ENCODE measurements around the gene IFT80.

The IFT80 gene

DNA sequence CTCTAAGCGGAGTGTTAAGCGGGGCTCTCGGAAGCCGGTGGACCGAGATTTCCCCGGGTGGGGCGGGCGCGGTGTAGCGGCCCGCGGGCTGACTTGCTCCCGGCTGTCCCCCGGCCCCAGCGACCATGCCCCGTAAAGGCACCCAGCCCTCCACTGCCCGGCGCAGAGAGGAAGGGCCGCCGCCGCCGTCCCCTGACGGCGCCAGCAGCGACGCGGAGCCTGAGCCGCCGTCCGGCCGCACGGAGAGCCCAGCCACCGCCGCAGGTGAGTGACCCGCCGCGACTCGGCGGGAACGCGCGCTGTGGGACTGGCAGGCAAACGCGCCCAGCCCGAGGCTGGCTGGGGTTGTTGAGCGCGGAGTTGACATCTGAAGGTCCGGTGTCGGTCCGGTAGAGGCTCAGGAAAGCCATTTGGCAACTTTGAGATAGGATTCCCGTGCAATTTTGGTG lies 1.7 kb upstream of the IFT80 start:
- DNase-seq (ENCODE audit: low spot score): no peak

DNA sequence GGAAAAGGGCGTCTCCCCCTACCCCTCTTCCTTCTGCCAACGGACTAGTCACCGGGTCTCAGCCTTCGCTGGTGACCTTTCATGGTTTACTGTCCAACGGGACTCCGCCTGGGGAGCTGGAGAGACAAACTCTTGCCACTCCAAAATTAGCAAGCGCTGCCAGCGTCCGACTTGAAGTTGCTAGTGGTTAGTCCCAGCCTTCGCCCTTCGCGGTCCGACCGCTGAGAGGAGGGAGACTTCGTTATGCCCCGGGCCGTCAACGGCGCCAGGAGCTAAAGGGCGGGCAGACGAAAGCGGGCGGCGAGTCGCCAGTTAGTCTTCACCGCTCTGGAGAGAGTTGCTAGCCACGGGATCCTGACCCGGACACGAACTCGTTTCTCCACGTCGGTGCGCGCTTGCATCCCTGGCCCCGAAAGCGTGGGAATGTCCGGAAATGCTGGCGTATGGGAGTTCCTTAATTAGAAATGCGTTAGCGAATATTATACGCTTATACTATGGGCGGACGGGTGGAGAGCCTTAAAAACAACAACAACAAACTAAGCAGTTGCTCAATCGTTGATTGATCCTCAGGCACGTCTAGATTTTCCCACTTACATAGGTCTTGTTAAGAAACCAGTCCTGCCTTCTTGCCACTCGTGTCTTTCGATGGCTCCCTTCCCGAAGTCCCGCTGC lies 1.1 kb upstream of the IFT80 start:
- DNase-seq (ENCODE audit: low spot score): peak; percentile 76

DNA sequence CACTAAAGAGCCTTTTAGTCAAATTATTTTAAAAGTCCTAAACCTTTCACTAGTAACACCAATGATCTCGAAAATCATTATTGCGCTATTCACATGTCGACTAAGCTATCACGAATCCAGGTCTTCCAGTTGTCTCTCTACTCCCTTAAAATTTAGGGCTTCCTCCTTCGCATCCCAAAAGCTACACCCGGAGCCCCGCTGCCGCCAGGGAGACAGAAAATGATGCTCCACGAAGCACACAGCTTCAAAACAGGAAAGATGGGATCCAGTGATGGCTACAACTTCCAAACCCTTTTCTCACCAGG lies 253 bp downstream of the IFT80 start:
- no peak for DNase-seq (ENCODE audit: low spot score)

DNA sequence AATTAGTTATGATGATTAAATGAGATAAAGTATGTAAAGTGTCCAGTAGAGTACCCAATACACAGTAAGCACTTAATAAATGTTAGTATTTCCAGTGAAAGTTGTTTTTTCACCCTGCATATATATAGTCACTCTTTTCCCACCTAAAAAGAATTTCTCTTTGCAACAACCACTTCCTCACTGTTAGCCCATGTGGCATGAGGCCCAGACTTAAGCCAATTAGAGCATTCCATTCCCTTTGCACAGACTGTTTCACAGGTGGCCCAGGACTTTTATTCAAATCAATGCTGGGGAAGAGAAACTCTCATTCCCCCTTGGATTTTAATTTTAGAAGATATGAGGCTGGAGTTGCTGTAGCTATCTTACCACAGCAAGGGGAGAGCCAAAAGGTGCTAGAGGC lies 3.7 kb downstream of the IFT80 start:
- DNase-seq (ENCODE audit: low spot score): no peak

DNA sequence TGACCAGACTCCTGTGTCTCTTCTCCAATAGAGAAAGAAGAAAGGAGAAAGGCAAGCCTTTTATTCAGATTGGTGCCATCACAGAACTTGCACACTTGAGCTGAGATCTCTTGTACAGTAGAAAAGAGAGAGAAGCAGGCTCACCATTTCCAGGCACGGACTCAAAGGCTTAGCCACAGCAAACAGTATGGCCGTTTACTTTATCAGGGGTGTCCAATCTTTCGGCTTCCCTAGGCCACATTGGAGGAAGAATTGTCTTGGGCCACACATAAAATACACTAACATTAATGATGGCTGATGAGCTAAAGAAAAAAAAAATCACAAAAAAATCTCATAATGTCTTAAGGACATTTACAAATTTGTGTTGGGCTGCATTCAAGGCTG lies 5.0 kb downstream of the IFT80 start:
- DNase-seq (ENCODE audit: low spot score): no peak

DNA sequence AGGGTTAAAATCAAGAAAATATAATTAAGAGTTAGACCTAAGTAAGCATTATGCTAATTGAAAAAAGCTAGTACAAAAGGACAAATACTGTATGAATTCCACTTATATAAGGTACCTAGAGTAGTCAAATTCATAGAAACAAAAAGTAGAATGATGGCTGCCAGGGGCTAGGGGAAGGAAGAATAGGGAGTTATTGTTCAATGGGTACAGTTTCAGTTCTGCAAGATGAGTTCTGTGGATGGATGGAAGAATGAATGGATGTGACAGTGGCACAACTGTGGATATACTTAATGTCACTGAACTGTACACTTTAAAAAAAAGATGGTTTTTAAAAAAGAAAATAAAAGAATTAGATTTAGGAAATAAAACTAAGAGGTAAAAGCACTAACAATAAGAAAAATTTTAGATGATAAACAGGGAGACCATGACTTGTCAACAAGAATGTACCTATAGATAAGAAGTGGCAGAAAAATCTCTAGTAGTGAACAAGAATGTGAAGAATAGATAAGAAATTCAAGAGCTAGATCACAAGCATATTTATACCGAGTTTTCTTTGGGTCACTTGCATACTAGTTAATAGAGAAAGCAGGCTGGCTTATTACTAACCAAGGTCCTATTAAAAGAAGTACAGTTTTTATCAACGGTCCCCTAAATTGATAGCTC lies 5.5 kb downstream of the IFT80 start:
- no peak for DNase-seq (ENCODE audit: low spot score)

DNA sequence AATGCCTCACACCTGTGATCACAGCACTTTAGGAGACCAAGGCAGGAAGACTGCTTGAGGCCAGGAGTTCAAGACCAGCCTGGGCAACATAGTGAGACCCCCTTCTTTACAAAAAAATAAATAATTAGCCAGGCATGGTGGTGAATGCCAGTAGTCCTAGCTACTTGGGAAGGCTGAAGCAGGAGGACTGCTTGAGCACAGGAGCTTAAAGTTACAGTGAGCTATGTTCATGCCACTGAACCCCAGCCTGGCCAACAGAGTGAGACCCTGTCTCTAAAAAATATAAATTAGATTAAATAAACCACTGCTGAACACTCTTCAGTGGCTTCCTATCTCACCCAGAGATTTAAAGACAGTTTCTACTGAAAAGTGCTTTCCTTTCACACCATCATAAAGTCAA lies 6.2 kb downstream of the IFT80 start:
- DNase-seq (ENCODE audit: low spot score): no peak

DNA sequence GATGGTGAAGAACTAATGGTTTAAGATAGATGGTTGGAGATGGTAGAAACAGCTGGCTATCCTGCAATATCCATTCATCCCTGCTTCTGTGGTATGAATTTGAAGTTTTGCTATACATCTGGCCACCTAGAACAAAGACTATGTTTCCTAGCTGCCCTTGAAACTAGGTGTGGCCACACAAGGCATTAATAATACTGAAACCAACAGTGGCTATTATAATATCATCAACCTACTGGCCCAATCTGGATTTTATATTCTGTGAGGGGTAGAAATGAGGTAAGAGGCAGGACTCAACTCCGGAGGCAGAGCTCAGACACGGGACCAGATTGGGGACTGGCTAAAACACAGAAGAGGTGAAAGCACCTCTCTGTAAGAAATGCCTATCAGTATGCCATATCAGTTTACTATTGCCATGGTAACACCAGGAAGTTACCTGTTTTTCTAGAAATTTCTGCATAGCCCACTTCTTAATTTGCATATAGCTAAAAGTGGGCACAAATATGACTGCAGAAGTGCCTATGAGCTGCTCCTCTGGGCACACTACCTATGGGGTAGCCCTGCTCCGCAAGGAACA lies 8.4 kb downstream of the IFT80 start:
- DNase-seq (ENCODE audit: low spot score): no peak

DNA sequence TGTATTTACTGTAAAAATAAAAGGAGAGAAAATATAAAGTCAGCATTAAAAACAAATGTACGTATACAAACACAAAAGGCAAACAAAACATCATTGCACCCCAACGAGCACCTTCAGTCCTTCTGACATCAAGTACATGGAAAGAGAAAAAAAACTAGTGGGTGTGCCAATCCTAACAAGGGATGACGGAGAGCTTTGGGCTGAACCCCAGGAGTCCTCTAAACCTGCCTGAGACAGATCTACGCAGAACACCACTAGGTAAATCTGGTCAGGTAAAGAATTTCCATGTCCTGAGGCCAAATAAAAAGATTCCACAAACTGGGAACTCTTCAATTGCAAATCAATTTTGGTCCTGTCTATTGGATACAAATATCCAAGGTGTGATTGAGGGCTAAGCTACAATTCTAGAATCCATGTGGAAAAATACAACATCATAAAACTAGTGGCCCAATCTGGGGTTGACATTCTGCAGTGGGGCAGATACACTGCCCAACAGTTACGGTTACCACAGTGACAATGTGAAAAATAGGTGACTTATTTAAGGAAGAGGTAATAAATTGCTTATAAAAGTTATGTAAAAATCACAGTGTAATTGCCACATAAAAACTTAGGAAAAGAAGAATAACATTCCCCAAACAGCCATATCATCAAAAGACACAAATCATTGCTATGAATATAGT lies 14.2 kb downstream of the IFT80 start:
- DNase-seq (ENCODE audit: low spot score): no peak

DNA sequence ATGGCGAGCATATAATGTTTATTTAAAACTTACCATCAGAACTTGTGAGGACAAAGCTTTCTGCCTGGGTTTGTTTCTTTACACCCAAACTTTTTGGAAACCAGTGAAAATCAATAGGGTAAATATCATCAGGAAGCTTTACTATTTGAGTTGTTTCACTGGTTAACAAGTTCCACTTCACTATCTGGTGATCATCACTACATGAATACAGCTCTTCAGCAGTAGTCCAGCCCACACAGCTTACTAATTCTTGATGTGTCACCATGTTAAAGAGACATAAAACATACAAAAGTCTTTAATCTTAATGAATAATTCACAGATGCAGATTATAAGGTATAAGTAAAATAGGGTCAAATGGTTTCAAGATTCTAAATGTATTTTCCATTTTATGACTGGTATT lies 17.6 kb downstream of the IFT80 start:
- DNase-seq (ENCODE audit: low spot score): no peak

DNA sequence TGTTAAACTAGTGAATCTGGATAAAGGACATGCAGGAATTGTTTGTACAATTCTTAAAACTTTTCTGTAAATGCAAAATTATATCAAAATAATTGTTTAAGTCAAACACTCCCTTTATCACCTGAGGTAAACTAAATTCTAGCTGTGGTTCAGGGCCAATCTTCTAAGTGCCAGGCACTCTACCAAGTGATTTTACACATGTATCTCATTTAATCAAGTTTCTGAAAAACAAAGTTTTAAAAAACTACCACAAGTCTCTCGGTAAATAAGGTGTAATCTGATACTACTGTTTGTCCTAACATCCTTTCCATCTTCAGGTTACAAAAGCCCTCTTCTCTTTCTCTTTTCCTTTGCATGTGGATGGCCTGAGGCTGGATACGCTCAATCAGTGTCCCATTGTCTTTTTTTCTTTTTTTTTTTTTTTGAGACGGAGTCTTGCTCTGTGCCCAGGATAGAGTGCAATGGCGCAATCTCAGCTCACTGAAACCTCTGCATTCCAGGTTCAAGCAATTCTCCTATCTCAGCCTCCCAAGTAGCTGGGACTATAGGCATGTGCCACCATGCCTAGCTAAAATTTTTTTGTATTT lies 19.3 kb downstream of the IFT80 start:
- DNase-seq (ENCODE audit: low spot score): no peak

DNA sequence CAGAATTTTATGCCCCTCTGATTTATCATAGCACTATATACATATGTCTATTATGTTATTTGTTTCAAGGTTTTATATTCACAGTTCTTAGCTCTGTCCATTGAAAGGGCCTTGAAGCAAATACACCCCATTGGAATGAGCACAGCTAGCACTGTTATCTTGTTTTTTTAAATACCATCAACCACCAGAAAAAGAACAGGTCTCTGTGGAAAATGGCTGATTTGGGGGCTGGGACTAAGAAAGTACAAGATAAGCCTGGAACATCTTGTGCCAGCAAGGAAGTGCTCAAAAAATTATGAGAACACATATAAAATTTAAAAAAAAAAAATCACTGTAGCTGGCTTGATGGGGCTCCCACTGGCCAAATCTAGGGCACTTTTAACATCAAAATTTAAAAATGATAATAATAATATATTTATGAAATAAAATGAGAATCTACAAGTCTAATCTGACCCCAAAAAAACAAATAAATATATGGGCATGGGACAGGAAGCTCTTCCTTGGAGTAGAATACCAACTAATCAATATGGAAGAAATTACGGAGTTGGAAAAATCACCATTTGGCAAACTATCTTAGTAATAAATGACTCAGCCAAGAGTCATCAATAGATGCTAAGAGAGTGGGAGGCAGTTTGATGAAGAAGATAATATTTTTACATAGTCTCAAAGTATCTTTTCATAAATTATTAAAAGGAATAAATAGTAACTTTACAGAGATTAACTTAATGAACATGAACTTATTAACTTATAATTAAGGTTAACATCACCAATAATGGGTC lies 20.5 kb downstream of the IFT80 start:
- DNase-seq (ENCODE audit: low spot score): no peak

DNA sequence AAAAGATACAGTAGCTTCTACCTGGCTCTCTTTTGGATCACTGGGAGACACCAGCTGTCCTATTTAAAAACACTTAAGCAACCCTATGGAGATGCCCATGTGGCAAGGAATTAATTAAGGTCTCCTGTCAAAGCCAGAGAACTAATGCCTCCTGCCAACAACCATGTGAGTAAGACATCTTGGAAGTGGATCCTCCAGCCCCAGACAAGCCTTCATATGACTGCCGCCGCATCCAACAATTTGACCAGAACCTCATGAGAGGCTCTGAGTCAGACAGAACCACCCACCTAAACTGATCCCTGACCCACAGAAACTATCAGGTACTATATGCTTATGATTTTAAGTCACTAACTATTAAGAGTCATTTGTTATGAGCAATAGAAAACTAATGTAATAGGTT lies 22.3 kb downstream of the IFT80 start:
- DNase-seq (ENCODE audit: low spot score): no peak

DNA sequence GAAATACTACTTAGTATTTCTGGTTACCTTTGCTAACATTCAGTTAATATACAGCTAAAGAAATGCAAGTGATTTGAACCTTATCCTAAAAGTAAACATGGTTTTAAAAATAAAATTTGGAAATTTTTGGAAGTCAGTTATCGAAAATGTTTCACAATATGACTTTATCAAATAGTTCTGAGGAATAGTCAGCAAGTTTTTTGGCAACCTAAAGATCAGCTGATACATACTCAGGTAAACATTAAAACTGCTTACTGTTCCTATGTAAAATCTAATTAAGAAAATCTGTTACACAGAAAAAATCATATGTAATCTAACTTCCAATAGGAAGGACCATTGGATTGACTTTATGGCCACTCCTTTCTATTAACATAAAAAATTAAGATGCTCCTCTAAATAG lies 24.1 kb downstream of the IFT80 start:
- DNase-seq (ENCODE audit: low spot score): no peak

DNA sequence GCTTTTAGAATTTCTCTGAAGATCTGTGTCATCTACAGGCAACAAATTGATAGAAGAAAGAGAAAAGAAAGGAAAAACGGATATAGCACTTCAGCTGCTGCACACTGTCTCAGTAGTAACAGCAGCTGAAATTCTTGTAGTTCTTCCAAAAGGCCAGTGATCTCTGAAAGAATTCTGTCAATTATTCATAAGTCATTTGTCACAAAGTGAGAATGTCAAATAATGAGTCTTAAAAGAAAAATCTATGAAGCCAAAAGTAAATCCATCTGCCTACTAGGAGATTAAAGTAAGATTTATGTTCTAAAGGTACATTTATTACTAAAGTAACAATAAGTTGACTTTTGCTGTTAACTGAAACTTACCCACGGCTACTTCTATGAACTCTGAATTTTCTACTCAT lies 24.6 kb downstream of the IFT80 start:
- no peak for DNase-seq (ENCODE audit: low spot score)

DNA sequence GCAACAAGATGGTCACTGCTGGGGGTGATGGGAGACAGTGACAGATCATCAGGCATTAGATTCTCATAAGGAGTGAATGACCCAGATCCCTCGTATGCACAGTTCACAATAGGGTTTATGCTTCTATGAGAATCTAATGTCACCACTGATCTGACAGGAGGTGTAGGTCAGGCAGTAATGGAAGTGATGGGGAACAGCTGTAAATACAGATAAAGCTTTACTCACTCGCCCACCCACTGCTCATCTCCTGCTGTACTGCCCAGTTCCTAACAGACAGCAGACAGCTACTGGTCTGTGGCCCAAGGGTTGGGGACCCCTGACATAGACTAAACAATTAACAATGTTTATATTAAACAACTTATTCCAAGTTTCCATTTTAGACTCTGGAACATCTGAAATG lies 25.4 kb downstream of the IFT80 start:
- DNase-seq (ENCODE audit: low spot score): no peak

DNA sequence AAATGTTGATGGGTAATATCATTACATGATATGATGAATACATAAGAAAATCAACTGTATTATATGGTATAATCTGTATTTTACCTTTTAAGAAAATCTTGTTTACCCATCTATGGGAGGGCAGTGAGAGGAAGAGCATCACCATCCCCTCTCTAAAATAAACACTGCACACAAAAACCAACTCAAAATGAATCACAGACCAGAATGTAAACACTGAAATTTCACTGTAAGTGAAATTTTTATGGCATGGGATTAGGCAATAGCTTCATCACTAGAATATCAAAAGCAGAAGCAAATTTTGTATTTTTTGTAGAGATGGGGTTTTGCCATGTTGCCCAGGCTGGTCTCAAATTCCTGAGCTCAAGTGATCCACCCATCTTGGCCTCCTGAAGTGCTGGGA lies 26.2 kb downstream of the IFT80 start:
- no peak for DNase-seq (ENCODE audit: low spot score)

DNA sequence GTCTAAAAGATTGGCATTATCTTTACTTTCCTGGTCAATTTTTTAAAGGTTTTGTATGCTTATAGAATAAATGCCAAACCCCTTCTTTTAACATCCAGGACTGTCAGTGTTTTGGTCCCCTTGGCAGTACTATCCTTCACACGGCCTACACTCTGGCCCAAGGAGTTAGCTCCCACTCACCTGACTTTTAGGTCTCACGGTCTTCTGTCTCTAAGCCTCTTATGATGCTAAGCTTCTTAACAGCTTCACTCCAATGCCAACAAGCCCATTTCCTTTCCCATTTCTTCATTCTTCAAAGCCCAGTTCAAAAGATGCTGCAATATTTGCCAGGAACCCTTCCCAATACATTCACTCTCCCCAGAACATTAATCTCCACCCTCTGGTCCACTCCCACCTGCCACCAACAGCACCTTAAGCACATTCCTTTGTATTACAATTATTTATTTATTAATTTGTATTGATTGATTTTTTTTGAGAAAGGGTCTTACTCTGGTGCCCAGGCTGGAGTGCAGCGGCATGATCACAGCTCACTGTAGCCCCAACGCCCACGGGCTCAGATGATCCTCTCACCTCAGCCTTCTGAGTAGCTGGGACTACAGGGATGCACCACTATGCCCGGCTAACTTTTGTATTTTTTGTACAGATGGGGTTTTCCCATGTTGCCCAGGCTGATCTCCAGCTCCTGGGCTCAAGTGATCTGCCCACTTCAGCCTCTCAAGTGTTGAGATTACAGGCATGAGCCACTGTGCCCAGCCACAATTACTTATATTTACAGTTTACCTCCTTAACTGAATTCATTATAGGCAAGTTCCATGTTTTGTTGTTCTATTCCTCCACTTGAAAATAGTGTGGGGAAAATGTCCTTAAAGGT lies 27.8 kb downstream of the IFT80 start:
- DNase-seq (ENCODE audit: low spot score): no peak

DNA sequence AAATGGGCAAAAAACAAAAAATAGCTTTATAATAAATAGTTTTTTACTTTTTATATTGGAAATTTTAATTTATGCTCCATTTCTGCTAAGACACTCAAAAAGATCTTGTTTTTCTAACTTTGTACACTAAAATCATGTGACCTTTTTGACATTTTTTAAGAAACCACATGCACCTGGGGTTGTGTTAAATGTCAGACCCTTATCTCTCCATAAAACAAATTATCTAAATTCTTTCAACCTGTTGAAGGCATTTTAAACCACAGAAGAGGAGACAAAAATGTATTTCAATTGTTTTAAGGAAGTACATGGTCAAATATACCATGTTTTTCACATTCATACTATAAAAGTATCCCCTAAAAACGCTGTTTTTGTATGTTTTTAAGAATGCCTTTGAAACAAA lies 29.2 kb downstream of the IFT80 start:
- DNase-seq (ENCODE audit: low spot score): no peak

DNA sequence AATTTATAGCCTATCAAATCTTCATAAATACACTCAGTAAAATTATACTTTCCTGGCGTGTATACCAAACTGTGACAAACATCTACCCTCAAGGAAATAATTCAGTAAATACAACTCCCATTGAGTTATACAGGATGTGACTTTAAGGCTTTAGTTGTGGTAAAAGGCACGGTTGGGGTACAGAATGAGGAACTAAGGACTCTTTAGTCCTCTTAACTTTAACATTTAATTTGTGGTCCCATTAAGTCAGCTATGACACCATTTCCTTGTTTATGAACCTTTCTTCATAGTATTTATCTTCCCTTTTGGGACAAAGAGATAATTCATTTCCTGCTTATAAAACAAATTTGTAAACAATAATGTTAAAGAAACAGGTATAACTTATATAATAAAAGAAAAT lies 30.2 kb downstream of the IFT80 start:
- no peak for DNase-seq (ENCODE audit: low spot score)

DNA sequence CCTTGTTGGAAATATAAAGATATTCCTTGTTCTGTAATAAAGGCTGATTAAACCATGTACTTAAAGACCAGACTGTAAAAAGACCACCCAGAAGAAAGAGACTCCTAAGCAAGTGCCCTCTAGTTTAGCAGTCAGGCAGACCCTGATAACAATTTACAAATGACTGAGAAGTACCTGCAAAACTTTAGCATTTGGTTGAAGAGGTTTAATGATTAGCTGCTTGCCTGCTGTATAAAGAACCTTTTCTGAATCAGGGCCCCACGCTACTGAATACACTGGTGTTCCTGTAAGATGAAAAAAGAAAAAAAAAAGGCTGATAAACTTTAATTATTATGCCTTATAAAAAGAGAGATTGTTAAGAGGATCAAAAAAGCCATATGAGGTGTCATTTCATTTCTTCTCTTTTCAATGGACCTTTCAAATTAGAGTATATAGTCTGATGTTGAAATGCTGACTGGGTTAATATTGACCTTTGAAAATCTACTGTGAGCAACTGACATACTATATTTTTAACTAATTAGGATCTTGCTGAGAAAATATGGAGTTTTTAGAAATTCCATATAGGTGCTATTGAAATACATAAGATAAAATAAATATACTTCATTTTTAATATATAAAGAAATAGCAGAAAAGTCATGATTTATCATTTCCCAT lies 33.0 kb downstream of the IFT80 start:
- no peak for DNase-seq (ENCODE audit: low spot score)

Measured in left forelimb (tissue), 1 donor.